Osteoblast (primary cell): Measurements from ENCODE around the gene ANKRD29. TPM values are rescaled to one million over a fixed set of nuclear protein-coding genes. Genes with fewer than 3 reads are reported as not detected.
A peak's percentile ranks its signal among the peaks of the same experiment; 100 is the strongest.

Experiments used
- DNase-seq: peaks from one replicate; pipeline ENCODE4 v3.0.0; 2011; ENCODE audit warnings: low spot score, mixed read lengths; ENCODE audit not compliant: insufficient read length; ENCODE audit errors: missing footprints
- H2AFZ ChIP-seq: 2 replicates; pipeline ENCODE4 v1.6.0; 2011; ENCODE audit warnings: mild to moderate bottlenecking, low read length
- H3K27ac ChIP-seq: 2 replicates; pipeline ENCODE4 v1.5.1; 2011; ENCODE audit warnings: mild to moderate bottlenecking, low read depth, low read length, moderate library complexity
- H3K27me3 ChIP-seq: 2 replicates; pipeline ENCODE4 v1.6.0; 2012; ENCODE audit warnings: mild to moderate bottlenecking, control low read depth, inconsistent platforms, low read length, moderate library complexity; ENCODE audit not compliant: insufficient read depth
- H3K36me3 ChIP-seq: 2 replicates; pipeline ENCODE4 v1.5.1; 2011; ENCODE audit warnings: mild to moderate bottlenecking, low read length, control low read depth, moderate library complexity; ENCODE audit not compliant: insufficient read depth
- H3K4me1 ChIP-seq: 2 replicates; pipeline ENCODE4 v1.5.1; 2011; ENCODE audit warnings: mild to moderate bottlenecking, low read length, control low read depth, moderate library complexity; ENCODE audit not compliant: insufficient read depth
- H3K4me2 ChIP-seq: 2 replicates; pipeline ENCODE4 v1.6.0; 2011; ENCODE audit warnings: mild to moderate bottlenecking, low read length; ENCODE audit not compliant: insufficient read depth
- H3K4me3 ChIP-seq: fragments of 200-600 bp; sonication (generic); 3 replicates; pipeline ENCODE4 v1.5.1; 2012; ENCODE audit warnings: mild to moderate bottlenecking, low read length, inconsistent platforms; ENCODE audit not compliant: insufficient read depth
- H3K79me2 ChIP-seq: 2 replicates; pipeline ENCODE4 v1.6.0; 2012; ENCODE audit warnings: mild to moderate bottlenecking, low read length, control low read depth, inconsistent platforms; ENCODE audit not compliant: insufficient read depth
- H3K9me3 ChIP-seq: 2 replicates; pipeline ENCODE4 v1.5.1; 2011; ENCODE audit warnings: low read depth, low read length, control low read depth
- H4K20me1 ChIP-seq: 2 replicates; pipeline ENCODE4 v1.6.0; 2012; ENCODE audit warnings: mild to moderate bottlenecking, low read length, control low read depth; ENCODE audit not compliant: insufficient read depth
- CTCF ChIP-seq: IDR thresholded peaks from 2 replicates; pipeline ENCODE4 v1.5.1; 2011; ENCODE audit warnings: mild to moderate bottlenecking, low read depth, low read length, moderate library complexity; ENCODE audit errors: extremely low read depth
- total RNA-seq: library from RNA; depleted of rRNA; stranded (reverse); fragments of >200 nt; gene quantifications from 2 replicates; pipeline ENCODE4 v1.2.3, GENCODE V29; 2012

The ANKRD29 gene
- total RNA-seq, 1 donor, result 9.8 TPM

- Histone ChIP-seq H3K27me3 (no peaks in the 10 kb centered on the region), H2AFZ (no peak overlapping the region), H3K4me3 (no peak overlapping the region), H3K4me2 (no peak overlapping the region), H3K27ac (no peak overlapping the region), H3K36me3 (peaks cover 30% of the 10 kb centered on the region), H3K79me2 (peaks cover 83% of the 10 kb centered on the region), H4K20me1 (peaks cover 31% of the 10 kb centered on the region), H3K9me3 (no peaks in the 10 kb centered on the region), H3K4me1 (peaks cover 34% of the 10 kb centered on the region)
- TF ChIP-seq CTCF, result no peak
- no peak for DNase-seq
Measured at GRCh38 chr18:23575309-23575651, 87.4 kb downstream of the ANKRD29 start.

GRCh38 chr18:23574611-23575308 is 88.0 kb downstream of the ANKRD29 start:
- no peak overlapping the region for H3K4me3 ChIP-seq
- H3K27me3 ChIP-seq, result no peaks in the 10 kb centered on the region
- TF ChIP-seq CTCF, result no peak
- DNase-seq, result no peak
- no peak overlapping the region for H2AFZ ChIP-seq
- peaks cover 27% of the 10 kb centered on the region for H4K20me1 ChIP-seq
- peaks cover 34% of the 10 kb centered on the region for H3K36me3 ChIP-seq
- no peak overlapping the region for H3K4me2 ChIP-seq
- peak overlapping the region; percentile 76 for H3K27ac ChIP-seq
- peaks cover 29% of the 10 kb centered on the region for H3K4me1 ChIP-seq
- peaks cover 83% of the 10 kb centered on the region for H3K79me2 ChIP-seq
- H3K9me3 ChIP-seq, result no peaks in the 10 kb centered on the region

- Histone ChIP-seq H4K20me1 (peaks cover 19% of the 10 kb centered on the region), H3K36me3 (peaks cover 44% of the 10 kb centered on the region), H3K4me2 (peak overlapping the region; percentile 70), H3K9me3 (no peaks in the 10 kb centered on the region), H3K79me2 (peaks cover 83% of the 10 kb centered on the region), H3K4me3 (peak overlapping the region; percentile 18), H3K27ac (peak overlapping the region; percentile 76), H2AFZ (no peak overlapping the region), H3K4me1 (peaks cover 20% of the 10 kb centered on the region), H3K27me3 (no peaks in the 10 kb centered on the region)
- peak; percentile 94 for DNase-seq
- no peak for TF ChIP-seq CTCF
Measured at GRCh38 chr18:23573626-23574431, 88.9 kb downstream of the ANKRD29 start.

GRCh38 chr18:23573020-23573419 is 89.7 kb downstream of the ANKRD29 start:
- Histone ChIP-seq H3K4me1 (peaks cover 19% of the 10 kb centered on the region), H3K4me2 (no peak overlapping the region), H4K20me1 (peaks cover 12% of the 10 kb centered on the region), H3K36me3 (peaks cover 51% of the 10 kb centered on the region), H2AFZ (no peak overlapping the region), H3K9me3 (no peaks in the 10 kb centered on the region), H3K79me2 (peaks cover 81% of the 10 kb centered on the region), H3K4me3 (no peak overlapping the region), H3K27ac (no peak overlapping the region), H3K27me3 (no peaks in the 10 kb centered on the region)
- TF ChIP-seq CTCF, result no peak
- no peak for DNase-seq
